GM18867 (cell line): Measurements from ENCODE around the gene PCID2.

Source experiments
- ATAC-seq: cut with Tn5 transposase; IDR thresholded peaks from one replicate; pipeline ENCODE4 v1.9.1; 2021; ENCODE audit warnings: mild to moderate bottlenecking, moderate library complexity; ENCODE audit not compliant: unreplicated experiment

PCID2 gene

DNA sequence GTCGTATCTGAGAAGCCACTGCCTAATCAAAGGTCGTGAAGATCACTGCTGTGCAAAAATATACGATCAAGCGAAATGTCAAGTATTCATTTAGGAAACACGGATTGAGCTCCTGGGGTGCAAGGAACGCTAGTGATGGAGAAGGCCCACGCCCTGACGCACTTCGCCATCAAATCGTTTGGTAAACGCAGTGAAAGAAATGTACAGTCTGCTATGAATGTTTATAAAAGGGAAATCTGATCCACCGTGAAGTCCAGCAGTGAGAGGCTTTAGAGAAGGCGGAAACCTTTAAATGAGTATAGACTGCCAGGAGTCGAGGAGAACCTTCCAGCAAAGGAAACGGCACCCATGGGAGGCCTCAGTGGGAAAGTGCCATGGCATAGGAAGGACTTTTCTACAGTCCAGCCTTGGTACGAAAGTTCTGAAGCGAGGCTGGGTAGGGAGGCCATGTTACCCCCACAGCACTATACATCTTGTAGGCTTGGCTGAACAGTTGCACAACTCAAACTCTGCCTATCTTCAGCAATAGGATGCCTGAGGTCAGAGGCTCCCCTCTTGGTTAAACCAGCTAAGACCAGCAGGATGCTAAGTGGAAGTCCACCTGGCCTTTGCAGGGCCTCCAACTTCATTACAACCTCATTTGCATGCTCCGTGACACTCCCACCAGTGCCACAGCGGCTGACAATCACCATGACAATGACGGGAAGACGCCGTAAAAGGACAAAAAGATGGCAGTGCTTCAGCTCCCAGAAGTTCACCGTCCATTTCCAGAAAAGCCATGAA lies 20.4 kb downstream of the PCID2 start:
- ATAC-seq = no peak

DNA sequence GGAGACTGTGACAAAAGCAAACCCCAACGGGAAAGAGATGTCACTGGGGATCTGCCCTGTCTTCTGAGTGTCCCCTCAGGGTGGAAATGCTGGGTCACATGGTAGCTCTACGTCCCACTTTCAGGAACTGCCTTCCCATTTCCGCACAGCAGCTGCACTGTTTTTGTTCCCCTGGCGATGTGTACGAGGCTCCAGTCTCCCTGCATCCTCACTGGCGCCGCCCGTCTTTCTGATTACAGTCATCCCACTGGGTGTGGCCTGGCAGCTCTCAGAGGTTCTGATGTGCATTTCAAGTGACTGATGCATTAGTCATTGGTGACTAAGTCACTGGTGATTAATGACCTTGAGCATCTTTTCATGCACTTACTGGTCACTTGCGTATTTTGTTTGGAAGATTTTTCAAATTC lies 21.2 kb downstream of the PCID2 start:
- no peak for ATAC-seq

DNA sequence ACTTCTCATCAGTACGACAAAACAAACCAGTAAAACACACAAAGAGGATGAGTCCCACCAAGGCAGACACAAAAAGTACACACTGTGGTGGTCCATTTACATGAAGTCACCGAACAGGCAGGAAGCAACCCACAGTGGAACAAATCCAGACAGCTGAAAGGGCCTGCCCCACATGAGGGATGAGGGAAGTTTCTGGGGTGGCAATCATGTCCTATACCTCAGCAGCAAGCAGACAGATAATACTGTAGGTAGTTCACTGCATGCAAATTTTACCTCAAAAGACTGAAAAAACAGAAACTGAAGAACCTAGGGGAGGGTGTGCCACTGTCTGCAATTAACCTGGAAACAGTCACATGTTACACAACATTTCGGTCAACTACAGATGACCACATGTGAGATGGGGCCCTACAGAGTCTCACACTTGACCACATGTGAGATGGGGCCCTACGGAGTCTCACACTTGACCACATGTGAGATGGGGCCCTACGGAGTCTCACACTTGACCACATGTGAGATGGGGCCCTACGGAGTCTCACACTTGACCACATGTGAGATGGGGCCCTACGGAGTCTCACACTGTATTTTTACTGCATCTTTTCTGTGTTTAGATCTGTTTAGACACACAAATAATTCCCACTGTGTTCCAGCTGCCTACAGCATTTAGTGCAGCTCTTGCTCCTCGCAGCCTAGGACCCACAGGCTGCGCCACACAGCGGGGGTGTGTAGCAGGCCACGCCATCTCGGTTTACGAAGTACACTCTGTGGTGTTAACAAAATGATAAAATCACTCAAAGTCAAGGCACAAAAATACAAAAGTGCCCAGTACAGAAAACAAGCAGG lies 22.2 kb downstream of the PCID2 start:
- ATAC-seq = peak; percentile 95

- ATAC-seq = no peak
Observed at GRCh38 chr13:113184568-113185440, 23.7 kb downstream of the PCID2 start.

DNA sequence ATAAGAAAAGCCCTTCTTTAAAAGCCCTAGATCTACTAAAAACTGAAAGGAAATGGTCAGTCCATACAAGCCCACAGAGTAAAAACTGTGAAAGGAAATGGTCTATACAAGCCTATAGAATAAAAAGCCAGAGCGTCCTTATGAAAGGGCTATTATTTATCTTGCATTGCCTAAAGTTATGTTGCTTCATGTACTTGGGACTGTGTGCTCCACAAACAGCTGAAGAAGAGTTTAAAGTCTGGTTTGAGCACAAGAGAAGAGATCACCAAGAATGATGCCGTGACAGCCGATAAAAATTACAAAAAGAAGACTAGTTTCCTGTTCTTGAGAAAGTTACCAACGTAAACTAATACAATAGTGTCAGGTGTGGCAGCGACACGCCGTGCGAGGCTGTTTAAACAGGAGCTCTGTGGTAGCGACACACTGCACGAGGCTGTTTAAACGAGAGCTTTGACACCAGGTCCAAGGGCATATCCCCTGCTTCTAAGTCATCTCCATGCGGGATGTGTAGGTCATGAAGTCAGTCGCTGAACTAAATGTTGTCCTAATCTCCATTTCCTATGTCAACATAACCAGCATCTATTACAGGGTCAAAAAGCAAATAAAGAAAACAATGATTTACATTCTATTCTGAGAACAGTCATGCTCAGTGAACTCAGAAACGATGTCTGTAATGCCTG lies 24.9 kb downstream of the PCID2 start:
- ATAC-seq = no peak

DNA sequence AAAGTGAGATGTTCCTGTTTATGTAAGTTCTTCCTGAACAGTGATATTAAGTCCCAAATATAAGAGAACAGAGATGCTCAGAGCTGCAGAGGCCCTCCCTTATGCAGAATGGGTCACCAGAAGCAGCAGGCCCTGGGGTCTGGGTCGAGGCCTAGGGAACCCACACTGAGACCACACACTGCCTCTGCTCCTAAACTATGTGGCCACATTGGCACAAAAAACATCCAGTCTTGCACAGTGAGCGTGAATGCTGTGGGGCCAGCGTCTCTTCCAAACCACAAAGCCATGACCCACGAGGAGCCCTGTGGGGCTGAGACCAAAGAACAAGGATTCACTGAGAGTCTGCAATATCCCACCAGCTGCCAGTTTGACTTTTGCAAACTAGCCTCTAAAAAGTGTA lies 26.4 kb downstream of the PCID2 start:
- ATAC-seq = no peak

DNA sequence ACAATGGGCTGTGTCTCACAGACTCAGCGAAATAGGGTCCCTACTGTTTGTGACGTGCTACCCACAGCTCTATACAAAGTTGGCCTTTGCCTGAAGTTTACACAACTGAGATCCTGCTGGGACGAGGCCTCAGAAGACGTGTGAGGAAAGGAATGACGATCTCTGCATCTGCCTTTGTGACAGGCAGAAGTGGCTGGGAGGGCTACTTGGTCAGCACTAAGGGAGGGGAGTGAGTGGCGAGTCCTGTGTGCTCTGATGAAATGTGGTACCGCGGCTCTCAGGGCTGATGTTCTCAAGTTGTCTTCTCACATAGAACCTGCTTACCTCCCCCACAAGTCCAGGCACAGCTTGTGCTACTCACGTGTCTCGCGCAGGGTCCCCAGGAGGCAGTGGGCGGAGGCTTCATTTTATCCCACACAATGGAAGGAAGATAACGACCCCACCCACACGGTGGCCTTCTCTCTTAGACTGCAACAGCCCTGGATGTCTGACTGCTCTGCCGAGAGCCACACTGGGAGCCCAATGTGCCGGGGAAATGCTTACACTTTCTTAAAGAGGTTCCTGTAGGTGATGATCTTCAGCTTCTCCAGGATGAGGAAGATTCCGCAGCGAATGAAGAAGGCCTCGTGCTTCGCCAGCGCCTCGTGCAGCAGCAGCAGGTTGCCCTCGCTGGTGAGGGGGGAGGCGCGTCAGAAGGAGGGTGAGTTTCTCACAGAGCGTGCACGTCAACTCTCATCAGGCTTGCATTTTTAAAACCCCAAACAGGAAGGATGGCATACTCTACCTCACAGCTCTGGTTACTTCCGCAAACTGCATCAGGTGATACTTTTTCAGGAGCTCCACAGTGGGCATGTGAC lies 28.9 kb downstream of the PCID2 start:
- ATAC-seq = no peak

DNA sequence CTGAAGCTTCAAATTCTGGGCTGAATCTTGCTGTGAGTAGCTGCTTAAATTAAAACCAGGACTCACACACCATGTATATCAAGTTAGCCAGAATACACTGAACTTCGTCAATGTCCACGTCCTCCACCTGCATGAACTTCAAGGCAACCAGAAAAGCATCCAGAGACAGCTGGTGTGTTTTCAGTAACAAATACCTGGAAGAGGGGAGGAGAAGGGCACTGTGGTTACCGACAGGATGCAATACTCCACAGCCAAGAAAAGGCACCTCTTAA lies 29.6 kb downstream of the PCID2 start:
- no peak for ATAC-seq

GRCh38 chr13:113178070-113178895 lies 30.2 kb downstream of the PCID2 start:
- no peak for ATAC-seq

- no peak for ATAC-seq
Observed at GRCh38 chr13:113176822-113177221, 31.6 kb downstream of the PCID2 start.

GRCh38 chr13:113176280-113176679 lies 32.2 kb downstream of the PCID2 start:
- no peak for ATAC-seq

DNA sequence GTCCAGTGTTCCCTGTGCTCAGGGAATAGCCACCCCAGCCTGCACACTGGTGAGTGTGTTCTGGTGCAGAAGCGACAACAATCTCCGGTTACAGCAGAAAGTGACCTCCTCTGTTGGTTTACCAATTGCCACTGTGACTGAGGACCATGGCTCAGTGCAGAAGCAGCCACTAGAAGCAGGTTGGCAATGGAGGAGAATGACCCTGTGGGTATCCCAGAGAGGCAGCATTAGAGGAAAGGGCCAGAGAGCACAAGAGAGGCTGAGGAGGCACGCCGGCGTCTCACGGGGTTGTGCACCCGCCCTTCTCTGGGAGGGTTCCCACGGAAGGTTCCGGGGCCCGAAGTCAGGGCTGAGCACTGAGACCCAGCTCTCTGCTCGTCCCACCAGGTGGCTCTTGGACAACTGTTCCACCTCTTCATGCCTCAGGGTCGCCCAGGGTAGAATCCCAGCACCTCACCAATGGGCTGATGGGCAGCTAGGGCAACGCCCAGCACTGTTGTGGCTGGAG lies 36.0 kb downstream of the PCID2 start:
- no peak for ATAC-seq

- ATAC-seq = no peak
Observed at GRCh38 chr13:113171250-113172125, 37.0 kb downstream of the PCID2 start.

GRCh38 chr13:113170511-113170910 lies 38.0 kb downstream of the PCID2 start:
- no peak for ATAC-seq

DNA sequence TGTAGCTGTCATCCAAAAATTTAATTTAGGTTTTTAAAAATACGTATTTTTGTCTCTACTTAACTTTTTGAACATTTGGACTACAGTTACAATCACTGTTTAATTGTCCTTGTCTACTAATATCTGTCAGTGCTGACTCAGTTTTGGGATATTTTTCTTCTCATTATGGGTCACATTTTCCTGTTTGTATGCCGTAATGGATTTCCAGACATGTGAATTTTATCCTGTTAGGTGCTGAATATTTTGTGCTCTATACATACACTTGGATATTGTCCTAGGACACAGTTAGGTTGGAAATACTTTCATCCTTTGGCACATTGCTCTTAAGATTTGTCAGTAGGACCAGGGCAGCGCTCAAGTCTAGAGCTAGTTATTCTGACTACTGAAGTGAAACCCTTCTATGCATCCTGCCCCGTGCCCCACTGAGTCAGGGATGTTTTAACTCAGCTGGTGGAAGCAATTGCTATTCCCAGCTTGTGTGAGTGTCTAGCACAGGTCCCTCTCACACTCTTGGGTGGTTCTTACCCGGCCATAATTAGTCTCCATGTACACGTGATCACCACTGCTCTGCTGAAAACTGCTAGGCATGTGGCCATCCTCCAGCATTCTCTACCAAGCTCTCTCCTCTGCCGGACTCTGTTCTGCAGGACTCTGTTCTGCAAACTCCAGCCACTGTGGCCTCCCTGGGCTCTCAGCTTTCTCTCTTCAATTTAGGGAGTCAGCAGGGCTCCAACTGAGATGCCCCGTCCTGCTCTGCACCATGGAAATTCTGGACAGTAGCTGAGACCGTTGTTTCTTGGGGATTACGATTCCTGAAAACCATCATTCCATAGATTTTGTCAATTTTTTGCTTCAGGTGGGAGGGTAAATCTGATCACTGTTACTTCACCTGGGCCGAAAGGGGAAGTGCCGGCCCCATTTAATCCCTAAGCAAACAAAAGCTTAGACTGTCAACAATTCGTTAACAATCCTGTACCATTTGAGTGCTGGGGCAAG lies 38.9 kb downstream of the PCID2 start:
- ATAC-seq = no peak

- no peak for ATAC-seq
Observed at GRCh38 chr13:113168211-113168610, 40.3 kb downstream of the PCID2 start.

DNA sequence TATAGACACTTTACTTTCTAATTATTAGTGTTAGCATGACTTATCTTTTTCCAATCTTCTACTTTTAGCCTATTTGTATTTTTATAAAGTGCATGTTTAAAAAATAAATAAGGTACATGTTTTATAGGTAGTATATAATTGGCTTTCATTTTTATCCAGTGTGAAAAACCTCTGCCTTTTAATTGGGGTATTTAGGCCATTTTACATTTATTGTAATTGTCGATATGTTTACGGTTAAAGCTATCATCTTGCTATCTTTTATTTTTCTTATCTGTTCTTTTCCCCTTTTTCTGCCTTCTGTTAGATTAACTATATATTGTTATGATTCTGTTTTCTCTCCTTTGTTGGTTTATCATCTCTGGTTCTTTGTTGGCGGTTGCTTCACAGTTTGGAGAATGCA lies 40.9 kb downstream of the PCID2 start:
- no peak for ATAC-seq
